Rectal smooth muscle tissue (tissue), 1 donor: ENCODE data around the gene DNMT3A.
A peak's percentile ranks its signal among the peaks of the same experiment; 100 is the strongest.

Experiments used
- H3K27ac ChIP-seq: one replicate; pipeline ENCODE4 v1.7.0; 2013; ENCODE audit warnings: low read depth, low read length, inconsistent platforms
- H3K27me3 ChIP-seq: one replicate; pipeline ENCODE4 v1.7.0; 2013; ENCODE audit warnings: low read length; ENCODE audit not compliant: control insufficient read depth, insufficient read depth
- H3K36me3 ChIP-seq: one replicate; pipeline ENCODE4 v1.7.0; 2013; ENCODE audit warnings: low read length; ENCODE audit not compliant: control insufficient read depth, insufficient read depth
- H3K4me1 ChIP-seq: one replicate; pipeline ENCODE4 v1.7.0; 2013; ENCODE audit warnings: low read length; ENCODE audit not compliant: control insufficient read depth, insufficient read depth
- H3K4me3 ChIP-seq: one replicate; pipeline ENCODE4 v1.7.0; 2013; ENCODE audit warnings: low read length
- H3K9ac ChIP-seq: one replicate; pipeline ENCODE4 v1.7.0; 2013; ENCODE audit warnings: low read length

The DNMT3A gene

DNA sequence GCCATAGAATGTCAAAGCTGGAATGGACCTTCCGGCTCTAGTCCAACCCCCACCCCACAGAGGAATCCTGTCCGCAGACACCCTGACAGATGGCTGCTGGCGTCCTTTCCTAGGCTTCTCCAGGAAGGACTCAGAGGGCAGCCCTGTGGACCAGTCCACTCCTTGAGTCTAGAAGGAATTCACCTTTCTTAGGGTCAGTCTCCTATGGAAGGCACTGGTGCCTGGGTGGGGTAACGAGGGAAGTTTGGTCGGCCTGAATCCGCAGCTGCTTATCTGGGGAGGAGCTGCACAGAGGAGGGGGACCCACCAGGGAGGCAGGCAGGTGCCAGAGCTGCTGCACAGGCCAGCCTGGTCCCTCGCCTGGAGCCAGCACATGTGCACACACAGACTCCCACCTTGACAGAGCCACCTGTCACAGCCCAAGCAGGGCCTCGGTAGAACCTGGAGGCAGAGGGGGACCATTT lies 2.5 kb downstream of the DNMT3A start:
- H3K9ac ChIP-seq = no peak overlapping the region
- H3K4me1 ChIP-seq = peaks cover 16% of the 10 kb centered on the region
- H3K36me3 ChIP-seq = no peaks in the 10 kb centered on the region
- peak overlapping the region; percentile 84 for H3K27ac ChIP-seq
- H3K4me3 ChIP-seq = peak overlapping the region; percentile 71
- H3K27me3 ChIP-seq = no peaks in the 10 kb centered on the region

DNA sequence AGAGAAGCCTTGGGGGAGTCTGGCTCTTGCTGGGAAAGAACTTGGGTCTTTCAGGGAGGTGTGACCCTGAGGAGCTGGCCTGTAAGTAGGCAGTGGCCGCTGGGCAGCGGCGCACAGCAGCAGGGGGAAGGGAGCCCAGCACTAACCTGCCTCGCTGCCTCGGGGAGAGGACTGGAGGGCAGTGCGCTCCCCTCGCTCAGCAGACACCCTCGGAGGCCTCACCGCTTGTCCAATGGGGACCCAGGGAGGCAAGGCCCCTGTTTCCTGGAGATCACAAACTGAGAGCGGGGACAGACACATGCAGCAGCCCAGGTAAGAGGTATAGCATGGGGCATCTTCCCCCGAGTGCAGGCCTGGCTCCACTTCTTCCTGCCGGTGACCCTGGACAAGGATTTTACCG lies 3.3 kb downstream of the DNMT3A start:
- H3K4me1 ChIP-seq = peaks cover 16% of the 10 kb centered on the region
- H3K27ac ChIP-seq = no peak overlapping the region
- H3K9ac ChIP-seq = no peak overlapping the region
- H3K4me3 ChIP-seq = no peak overlapping the region
- H3K36me3 ChIP-seq = no peaks in the 10 kb centered on the region
- H3K27me3 ChIP-seq = no peaks in the 10 kb centered on the region

DNA sequence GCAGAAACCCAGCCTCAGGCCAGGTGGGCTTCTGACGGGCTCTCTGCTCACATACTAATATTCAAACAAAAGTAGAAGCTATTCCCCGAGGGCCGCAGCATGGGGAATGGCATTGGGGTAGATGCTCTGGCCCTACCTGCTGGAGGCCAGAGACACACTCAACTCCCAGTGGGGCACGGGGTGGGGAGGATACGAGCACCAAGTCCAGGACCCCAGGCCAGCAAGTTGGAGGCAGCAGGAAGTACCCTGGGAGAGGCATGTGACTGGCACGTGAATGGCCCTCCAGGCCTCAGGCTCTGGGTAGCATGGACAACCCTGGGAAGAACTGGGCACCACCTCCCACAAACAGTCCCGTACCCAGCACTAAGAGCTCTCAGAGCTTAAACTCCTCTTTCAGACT lies 3.8 kb downstream of the DNMT3A start:
- no peak overlapping the region for H3K27ac ChIP-seq
- no peak overlapping the region for H3K9ac ChIP-seq
- no peaks in the 10 kb centered on the region for H3K36me3 ChIP-seq
- peaks cover 17% of the 10 kb centered on the region for H3K4me1 ChIP-seq
- no peak overlapping the region for H3K4me3 ChIP-seq
- no peaks in the 10 kb centered on the region for H3K27me3 ChIP-seq

DNA sequence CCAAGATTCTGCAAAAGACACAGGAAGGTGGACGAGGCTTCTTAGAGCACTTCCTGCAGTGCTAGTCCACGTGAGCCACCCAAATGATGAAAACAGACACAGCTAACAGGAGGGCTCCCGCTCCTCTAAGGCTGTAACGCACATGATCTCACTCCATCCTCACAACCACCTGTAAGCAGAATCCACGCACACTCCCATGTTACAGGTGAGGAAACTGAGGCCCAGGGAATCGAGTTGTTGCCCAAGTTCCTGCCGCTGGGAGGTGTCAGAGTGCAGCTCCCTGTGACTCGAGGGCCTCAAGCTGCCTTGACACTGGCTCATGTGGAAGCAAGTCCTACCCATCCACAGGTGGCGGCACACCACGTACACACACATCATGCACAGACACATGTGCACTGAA lies 4.4 kb downstream of the DNMT3A start:
- Histone ChIP-seq H3K4me3 (no peak overlapping the region), H3K27me3 (no peaks in the 10 kb centered on the region), H3K4me1 (peaks cover 16% of the 10 kb centered on the region), H3K27ac (no peak overlapping the region), H3K9ac (no peak overlapping the region), H3K36me3 (no peaks in the 10 kb centered on the region)

DNA sequence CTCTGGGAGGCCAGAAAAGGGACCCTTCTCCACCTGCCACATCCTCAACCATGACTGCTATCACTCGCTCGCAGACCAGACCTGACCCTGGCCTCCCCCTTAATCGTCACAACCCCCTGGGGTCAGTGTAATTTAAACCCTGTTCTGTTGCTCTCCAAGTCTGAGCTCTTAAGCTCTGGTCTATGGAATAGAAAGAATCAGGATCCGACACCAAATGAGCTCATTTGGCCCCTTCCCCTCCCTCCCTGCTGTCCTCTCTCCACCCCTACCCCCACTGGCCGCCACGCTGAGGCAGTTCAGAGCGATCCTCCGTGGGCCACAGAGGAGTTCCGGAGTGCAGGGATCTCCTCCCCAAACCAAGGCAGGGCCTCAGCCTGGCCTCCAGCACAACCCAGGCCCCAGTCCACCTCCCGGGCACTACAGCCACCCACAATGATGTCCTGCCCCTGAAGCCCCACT lies 5.3 kb downstream of the DNMT3A start:
- Histone ChIP-seq H3K4me1 (peaks cover 16% of the 10 kb centered on the region), H3K4me3 (no peak overlapping the region), H3K27ac (peak overlapping the region; percentile 23), H3K27me3 (no peaks in the 10 kb centered on the region), H3K36me3 (no peaks in the 10 kb centered on the region), H3K9ac (no peak overlapping the region)

DNA sequence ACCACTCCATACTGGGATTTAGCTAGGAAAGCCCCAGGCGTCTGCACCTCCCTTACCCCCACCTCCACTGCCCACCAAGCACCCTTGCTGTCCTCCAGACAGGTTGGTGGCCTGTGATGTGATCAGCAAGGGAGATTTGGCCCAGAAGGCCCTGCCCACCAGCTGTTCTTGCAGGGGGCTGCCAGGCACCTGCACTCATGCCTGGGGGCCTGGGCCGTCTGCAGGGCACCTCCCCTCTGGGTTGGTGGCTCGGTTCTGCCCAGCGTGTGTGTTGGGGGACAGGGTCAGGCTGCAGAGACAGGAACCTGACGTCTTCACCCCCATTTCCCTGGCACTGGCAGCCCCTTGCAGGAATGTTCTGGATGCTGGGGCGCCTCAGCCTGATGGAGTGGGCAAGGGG lies 5.8 kb downstream of the DNMT3A start:
- peaks cover 16% of the 10 kb centered on the region for H3K4me1 ChIP-seq
- no peak overlapping the region for H3K9ac ChIP-seq
- H3K27ac ChIP-seq = no peak overlapping the region

DNA sequence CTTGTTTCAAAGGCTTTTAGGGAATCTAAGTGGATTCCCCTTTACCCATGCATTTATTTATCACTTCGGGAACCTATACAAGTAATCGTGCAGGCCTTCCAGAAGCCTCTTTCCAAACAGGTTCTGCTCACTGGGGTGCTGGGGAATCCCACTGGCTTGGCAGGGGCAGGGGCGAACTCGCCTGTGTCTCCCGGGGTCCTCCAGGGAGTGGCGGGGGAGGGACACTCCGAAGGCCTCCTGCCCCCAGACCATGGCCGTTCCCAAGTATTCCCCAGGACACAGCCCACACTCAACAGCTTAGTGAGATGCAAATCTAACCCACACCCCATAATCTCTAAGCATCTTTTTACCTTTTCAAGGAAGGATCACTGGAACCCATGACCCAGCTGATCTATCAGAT lies 6.5 kb downstream of the DNMT3A start:
- no peak overlapping the region for H3K9ac ChIP-seq
- H3K27me3 ChIP-seq = no peaks in the 10 kb centered on the region
- no peaks in the 10 kb centered on the region for H3K36me3 ChIP-seq
- H3K27ac ChIP-seq = no peak overlapping the region
- H3K4me1 ChIP-seq = peaks cover 16% of the 10 kb centered on the region
- no peak overlapping the region for H3K4me3 ChIP-seq

More for the DNA sequence above, 5.8 kb downstream of the DNMT3A start:
- Histone ChIP-seq H3K27me3 (no peaks in the 10 kb centered on the region), H3K36me3 (no peaks in the 10 kb centered on the region), H3K4me3 (no peak overlapping the region)

DNA sequence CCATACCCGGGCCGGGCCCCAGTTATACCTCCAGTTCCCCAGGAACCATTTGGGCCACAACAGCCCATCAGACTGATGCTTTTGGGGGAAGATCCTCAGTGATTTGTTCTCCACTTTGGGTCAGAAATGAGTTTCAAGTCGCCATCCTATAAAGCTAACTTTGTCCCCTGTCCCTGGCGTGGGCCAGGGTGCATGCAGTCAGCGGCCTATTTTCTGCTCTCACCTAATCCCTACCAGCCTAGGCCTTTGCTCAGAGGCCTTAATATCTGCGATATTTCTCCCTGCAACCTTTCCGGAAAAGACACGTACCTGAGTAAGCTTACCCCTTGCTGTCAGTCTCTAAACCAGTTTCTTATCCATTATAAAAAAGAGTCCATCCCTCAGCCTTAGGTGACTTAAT lies 7.2 kb downstream of the DNMT3A start:
- peaks cover 12% of the 10 kb centered on the region for H3K4me1 ChIP-seq
- no peak overlapping the region for H3K27ac ChIP-seq
- no peak overlapping the region for H3K4me3 ChIP-seq
- no peaks in the 10 kb centered on the region for H3K36me3 ChIP-seq
- no peak overlapping the region for H3K9ac ChIP-seq
- H3K27me3 ChIP-seq = no peaks in the 10 kb centered on the region

DNA sequence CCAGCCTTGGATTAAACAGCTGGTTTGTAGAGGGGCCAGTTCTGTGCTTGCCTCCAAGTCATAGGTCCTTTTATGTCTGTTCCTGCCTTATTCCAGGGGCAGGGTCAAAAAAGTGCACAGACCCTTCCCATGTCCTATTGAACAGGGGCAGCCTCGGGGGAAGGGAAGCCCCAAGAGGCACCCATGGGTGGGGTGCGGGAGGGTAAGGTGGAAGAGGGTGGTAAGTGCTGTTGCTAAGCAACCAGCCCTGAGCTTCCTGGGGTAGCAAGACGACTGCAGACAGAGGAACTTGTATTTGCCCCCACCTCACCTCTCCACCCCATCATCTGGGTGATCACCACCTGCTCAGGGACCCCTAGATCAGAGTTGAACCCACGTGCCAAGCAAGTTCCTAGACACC lies 7.7 kb downstream of the DNMT3A start:
- Histone ChIP-seq H3K36me3 (no peaks in the 10 kb centered on the region), H3K4me1 (peaks cover 7% of the 10 kb centered on the region), H3K4me3 (no peak overlapping the region), H3K27me3 (no peaks in the 10 kb centered on the region), H3K9ac (no peak overlapping the region), H3K27ac (no peak overlapping the region)

DNA sequence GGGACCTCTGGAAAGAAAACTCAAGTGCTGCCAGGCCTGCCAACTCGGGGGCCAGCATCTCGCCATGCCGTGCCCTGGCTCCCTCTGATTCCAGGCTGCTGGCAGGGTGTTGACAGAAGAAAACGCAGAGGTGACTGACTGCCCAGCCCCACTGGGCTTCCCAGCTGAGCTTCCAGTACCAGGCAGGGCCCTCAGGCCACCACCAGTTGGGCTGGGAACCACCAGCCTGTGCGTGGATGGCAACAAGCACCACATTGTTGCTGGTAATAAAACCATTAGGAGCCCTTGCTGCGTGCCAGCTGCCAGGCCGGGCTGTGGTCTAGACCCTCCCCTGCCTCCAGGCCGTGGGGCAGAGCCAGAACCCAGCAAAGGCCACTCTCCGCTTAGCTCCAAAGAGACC lies 9.2 kb downstream of the DNMT3A start:
- Histone ChIP-seq H3K27me3 (no peaks in the 10 kb centered on the region), H3K4me3 (no peak overlapping the region), H3K36me3 (no peaks in the 10 kb centered on the region), H3K4me1 (peaks cover 7% of the 10 kb centered on the region), H3K27ac (peak overlapping the region; percentile 29), H3K9ac (no peak overlapping the region)

DNA sequence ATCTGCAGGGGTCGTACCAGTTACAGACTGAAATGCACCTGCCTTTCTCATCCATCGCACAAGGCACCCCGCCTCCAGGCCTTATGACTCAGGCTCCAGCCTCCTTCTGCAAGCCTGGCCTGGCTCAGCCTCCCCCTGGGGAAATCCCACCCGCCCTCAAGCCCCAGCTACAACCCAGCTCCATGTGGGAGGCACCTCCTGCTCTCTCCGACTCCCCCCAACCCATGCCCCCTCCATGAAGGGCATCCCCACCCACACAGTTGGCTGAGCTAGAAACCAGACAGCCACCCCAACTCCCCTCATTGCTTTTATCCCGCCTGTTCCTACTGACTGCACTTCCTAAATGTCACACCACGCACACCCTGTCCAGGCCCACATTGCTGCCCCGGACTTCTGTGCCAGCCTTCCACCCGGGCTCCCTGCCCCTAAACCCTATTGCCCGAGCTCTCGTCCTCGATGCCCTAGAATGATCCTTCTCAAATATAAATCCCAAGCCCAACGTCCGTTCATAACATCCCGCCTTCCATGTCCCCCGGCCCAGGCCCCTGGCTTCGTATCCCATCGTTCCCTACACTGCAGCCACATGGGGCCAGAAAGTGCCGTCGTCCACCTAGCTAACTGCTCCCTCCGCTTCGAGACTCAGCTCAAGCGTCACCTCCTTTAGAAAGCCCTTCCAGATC lies 9.9 kb downstream of the DNMT3A start:
- Histone ChIP-seq H3K27me3 (no peaks in the 10 kb centered on the region), H3K36me3 (no peaks in the 10 kb centered on the region), H3K4me1 (peaks cover 3% of the 10 kb centered on the region), H3K9ac (no peak overlapping the region), H3K4me3 (no peak overlapping the region), H3K27ac (peak overlapping the region; percentile 29)

DNA sequence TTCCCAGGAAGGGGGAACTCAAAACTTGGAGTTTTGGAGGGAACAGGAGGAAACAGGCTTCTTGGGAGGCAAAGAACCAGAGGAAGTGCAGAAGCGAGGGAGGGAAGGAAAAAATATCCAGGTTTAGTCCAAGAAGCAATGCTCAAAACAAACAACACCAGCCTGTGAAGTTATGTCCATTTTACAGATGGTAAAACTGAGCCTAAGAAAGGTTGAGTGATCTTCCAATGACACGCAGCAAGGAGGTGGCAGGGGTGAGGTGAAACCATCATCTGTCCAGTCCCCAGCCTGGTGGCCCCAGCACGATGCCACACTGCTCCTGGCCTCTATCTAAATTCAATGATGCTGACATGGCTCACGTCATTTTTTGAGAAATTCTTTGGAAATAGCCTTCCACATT lies 10.8 kb downstream of the DNMT3A start:
- no peaks in the 10 kb centered on the region for H3K27me3 ChIP-seq
- H3K9ac ChIP-seq = no peak overlapping the region
- H3K27ac ChIP-seq = no peak overlapping the region
- H3K4me1 ChIP-seq = peaks cover 3% of the 10 kb centered on the region
- no peaks in the 10 kb centered on the region for H3K36me3 ChIP-seq
- no peak overlapping the region for H3K4me3 ChIP-seq

DNA sequence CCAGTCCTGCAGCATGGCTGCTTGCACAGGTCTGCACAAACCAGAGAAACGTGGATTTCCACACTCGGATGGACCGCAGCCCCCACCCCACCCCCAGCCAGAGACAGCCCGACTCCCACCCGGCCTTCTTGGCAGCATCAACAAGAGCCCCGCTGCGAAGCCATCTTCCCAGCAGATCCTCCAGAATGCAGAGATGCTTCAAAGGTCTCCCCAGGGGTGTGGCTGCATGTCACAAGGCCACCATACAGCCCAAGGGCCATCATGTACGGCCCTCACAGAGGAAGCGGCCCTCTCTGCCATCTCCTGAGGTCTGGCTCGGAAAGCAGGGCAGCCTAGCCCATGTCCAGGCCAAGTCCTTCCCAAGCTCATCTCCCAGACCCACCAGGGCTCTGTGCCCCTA lies 11.5 kb downstream of the DNMT3A start:
- Histone ChIP-seq H3K4me1 (peaks cover 3% of the 10 kb centered on the region), H3K4me3 (no peak overlapping the region), H3K9ac (no peak overlapping the region), H3K27me3 (no peaks in the 10 kb centered on the region), H3K36me3 (no peaks in the 10 kb centered on the region), H3K27ac (no peak overlapping the region)
